ENCODE results near the gene GNAT1.

Gene GNAT1

GRCh38 chr3:50165910-50166538 is 25.4 kb upstream of the GNAT1 start:
- ATAC-seq: peak; percentile 29
- TF ChIP-seq ISL1 (CRISPR knock-in tag; IDR thresholded peaks at IDR 0.05) (no peak), CSDC2 (CRISPR knock-in tag; IDR thresholded peaks at IDR 0.05) (no peak)

DNA sequence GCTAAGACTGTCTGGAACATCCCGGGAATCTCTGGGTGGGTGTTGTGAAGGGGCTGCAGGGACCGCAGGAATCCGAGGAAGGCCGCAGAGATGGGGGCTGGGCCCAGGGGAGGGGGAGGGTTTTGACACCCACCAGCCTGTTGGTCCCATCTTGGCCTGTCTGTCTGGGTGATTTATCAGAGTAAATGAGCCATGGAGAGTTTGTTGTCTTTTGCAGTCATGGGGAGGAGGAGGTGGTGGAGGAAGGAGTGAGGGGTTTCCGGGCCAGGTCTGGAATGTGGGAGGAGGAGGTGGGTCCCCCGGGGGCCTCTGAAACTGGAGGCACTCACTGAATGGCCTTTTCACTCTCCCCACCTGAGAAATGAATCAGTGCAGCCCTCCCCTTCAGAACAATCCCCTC is 24.8 kb upstream of the GNAT1 start:
- no peak for ATAC-seq
- no peak for TF ChIP-seq ZC3H10 (CRISPR knock-in tag; IDR thresholded peaks at IDR 0.05)
- no peak for TF ChIP-seq OSR1 (CRISPR knock-in tag; IDR thresholded peaks at IDR 0.05)
- no peak for TF ChIP-seq TOX (CRISPR knock-in tag; IDR thresholded peaks at IDR 0.05; ENCODE audit: borderline replicate concordance)
- no peak for TF ChIP-seq CSDC2 (CRISPR knock-in tag; IDR thresholded peaks at IDR 0.05)
- no peak for TF ChIP-seq TCF4 (CRISPR knock-in tag; IDR thresholded peaks at IDR 0.05; ENCODE audit: borderline replicate concordance)
- no peak for TF ChIP-seq CSRNP3 (CRISPR knock-in tag; IDR thresholded peaks at IDR 0.05)
- no peak for TF ChIP-seq BACH2 (CRISPR knock-in tag; IDR thresholded peaks at IDR 0.05; ENCODE audit: borderline replicate concordance)
- no peak for TF ChIP-seq ESRRG (CRISPR knock-in tag; IDR thresholded peaks at IDR 0.05)
- TF ChIP-seq SNAI2 (CRISPR knock-in tag; IDR thresholded peaks at IDR 0.05): no peak
- TF ChIP-seq, protein P1, sequence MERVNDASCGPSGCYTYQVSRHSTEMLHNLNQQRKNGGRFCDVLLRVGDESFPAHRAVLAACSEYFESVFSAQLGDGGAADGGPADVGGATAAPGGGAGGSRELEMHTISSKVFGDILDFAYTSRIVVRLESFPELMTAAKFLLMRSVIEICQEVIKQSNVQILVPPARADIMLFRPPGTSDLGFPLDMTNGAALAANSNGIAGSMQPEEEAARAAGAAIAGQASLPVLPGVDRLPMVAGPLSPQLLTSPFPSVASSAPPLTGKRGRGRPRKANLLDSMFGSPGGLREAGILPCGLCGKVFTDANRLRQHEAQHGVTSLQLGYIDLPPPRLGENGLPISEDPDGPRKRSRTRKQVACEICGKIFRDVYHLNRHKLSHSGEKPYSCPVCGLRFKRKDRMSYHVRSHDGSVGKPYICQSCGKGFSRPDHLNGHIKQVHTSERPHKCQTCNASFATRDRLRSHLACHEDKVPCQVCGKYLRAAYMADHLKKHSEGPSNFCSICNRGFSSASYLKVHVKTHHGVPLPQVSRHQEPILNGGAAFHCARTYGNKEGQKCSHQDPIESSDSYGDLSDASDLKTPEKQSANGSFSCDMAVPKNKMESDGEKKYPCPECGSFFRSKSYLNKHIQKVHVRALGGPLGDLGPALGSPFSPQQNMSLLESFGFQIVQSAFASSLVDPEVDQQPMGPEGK (CRISPR knock-in tag; IDR thresholded peaks at IDR 0.05; ENCODE audit: borderline replicate concordance): no peak
- TF ChIP-seq ZFP30 (CRISPR knock-in tag; IDR thresholded peaks at IDR 0.05): no peak
- TF ChIP-seq ZNF565 (CRISPR knock-in tag; conservative IDR thresholded peaks at IDR 0.05; ENCODE audit: low read depth): no peak

DNA sequence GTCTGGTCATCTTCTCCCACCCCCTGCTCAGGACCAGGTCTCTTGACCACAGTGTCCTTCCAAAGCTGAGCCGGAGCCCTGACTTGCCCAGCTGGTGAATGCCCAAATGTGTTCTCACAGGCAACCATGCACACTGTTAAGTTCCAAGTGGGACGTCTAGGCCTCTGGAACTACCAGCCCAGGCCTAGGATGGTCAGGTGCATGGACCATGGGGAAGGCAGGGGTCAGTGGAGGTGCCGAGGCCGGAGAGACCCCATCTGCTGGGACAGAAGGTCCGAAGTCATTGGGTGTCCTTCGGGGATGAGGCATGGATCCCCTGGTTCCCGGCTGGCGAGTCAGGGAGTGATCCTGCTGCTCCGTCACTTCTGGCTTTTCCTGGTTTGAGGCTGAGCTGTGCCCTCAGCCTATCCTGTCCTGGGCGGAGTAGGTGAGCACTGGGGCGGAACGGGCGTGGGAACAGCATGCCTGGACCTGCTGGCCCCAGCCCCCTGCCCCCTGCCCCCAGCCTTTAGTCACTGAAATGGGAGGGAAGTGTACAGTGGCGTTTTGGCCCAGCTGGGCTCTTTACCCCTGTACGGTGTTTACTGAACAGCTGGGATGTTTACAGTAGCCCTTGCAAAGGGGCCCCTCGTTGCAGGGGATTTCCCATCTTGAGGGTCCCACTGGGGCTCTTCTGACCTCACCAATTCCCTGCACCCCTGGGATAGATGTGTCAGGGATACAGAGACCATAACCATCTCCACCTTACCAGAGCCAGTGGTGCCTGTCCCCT is 24.2 kb upstream of the GNAT1 start:
- ATAC-seq: no peak
- TF ChIP-seq ZNF8 (CRISPR knock-in tag; IDR thresholded peaks at IDR 0.05) (no peak), ZNF565 (CRISPR knock-in tag; conservative IDR thresholded peaks at IDR 0.05; ENCODE audit: low read depth) (no peak), ISL1 (CRISPR knock-in tag; IDR thresholded peaks at IDR 0.05) (no peak), TCF4 (CRISPR knock-in tag; IDR thresholded peaks at IDR 0.05; ENCODE audit: borderline replicate concordance) (no peak), PPARA (CRISPR knock-in tag; IDR thresholded peaks at IDR 0.05; ENCODE audit: borderline replicate concordance) (no peak), CSRNP3 (CRISPR knock-in tag; IDR thresholded peaks at IDR 0.05) (no peak), ESRRG (CRISPR knock-in tag; IDR thresholded peaks at IDR 0.05) (no peak), RARB (CRISPR knock-in tag; IDR thresholded peaks at IDR 0.05) (no peak), BACH2 (CRISPR knock-in tag; IDR thresholded peaks at IDR 0.05; ENCODE audit: borderline replicate concordance) (no peak), ZFP30 (CRISPR knock-in tag; IDR thresholded peaks at IDR 0.05) (no peak), GLIS3 (CRISPR knock-in tag; IDR thresholded peaks at IDR 0.05) (no peak)
- TF ChIP-seq, protein P1 (CRISPR knock-in tag; IDR thresholded peaks at IDR 0.05; ENCODE audit: borderline replicate concordance): no peak

GRCh38 chr3:50167841-50168209 is 23.6 kb upstream of the GNAT1 start:
- ATAC-seq: no peak

More at GRCh38 chr3:50167841-50168209, 23.6 kb upstream of the GNAT1 start:
- TF ChIP-seq ZNF565 (CRISPR knock-in tag; conservative IDR thresholded peaks at IDR 0.05; ENCODE audit: low read depth) (no peak), TOX (CRISPR knock-in tag; IDR thresholded peaks at IDR 0.05; ENCODE audit: borderline replicate concordance) (no peak), ZFP30 (CRISPR knock-in tag; IDR thresholded peaks at IDR 0.05) (no peak), SNAI2 (CRISPR knock-in tag; IDR thresholded peaks at IDR 0.05) (no peak), CSRNP3 (CRISPR knock-in tag; IDR thresholded peaks at IDR 0.05) (no peak), ZC3H10 (CRISPR knock-in tag; IDR thresholded peaks at IDR 0.05) (no peak), ESRRG (CRISPR knock-in tag; IDR thresholded peaks at IDR 0.05) (no peak), POU6F1 (CRISPR knock-in tag; IDR thresholded peaks at IDR 0.05; ENCODE audit: borderline replicate concordance, low read depth) (no peak), ARNTL (CRISPR knock-in tag; IDR thresholded peaks at IDR 0.05; ENCODE audit: borderline replicate concordance, low read depth) (no peak), ZNF8 (CRISPR knock-in tag; IDR thresholded peaks at IDR 0.05) (no peak), RARB (CRISPR knock-in tag; IDR thresholded peaks at IDR 0.05) (no peak), CSDC2 (CRISPR knock-in tag; IDR thresholded peaks at IDR 0.05) (no peak), ISL1 (CRISPR knock-in tag; IDR thresholded peaks at IDR 0.05) (no peak), PPARA (CRISPR knock-in tag; IDR thresholded peaks at IDR 0.05; ENCODE audit: borderline replicate concordance) (no peak), BACH2 (CRISPR knock-in tag; IDR thresholded peaks at IDR 0.05; ENCODE audit: borderline replicate concordance) (no peak)

Measured in SK-N-SH treated with all-trans-retinoic acid at 6 μM for 48 hours (cell line).